CD4-positive, alpha-beta T cell treated with Interleukin-15 for 1 hour (primary cell): ENCODE results near the gene COL9A2.
A peak's percentile ranks its signal among the peaks of the same experiment; 100 is the strongest.
"Not testable (repeated sequence)": the region's sequence is repeated elsewhere in the genome, so short reads cannot be mapped to it uniquely, and the experiment has no call there.

Experiments used
- DNase-seq: peaks from one replicate; pipeline ENCODE4 v3.0.0-alpha.2; 2020

Gene COL9A2

DNA sequence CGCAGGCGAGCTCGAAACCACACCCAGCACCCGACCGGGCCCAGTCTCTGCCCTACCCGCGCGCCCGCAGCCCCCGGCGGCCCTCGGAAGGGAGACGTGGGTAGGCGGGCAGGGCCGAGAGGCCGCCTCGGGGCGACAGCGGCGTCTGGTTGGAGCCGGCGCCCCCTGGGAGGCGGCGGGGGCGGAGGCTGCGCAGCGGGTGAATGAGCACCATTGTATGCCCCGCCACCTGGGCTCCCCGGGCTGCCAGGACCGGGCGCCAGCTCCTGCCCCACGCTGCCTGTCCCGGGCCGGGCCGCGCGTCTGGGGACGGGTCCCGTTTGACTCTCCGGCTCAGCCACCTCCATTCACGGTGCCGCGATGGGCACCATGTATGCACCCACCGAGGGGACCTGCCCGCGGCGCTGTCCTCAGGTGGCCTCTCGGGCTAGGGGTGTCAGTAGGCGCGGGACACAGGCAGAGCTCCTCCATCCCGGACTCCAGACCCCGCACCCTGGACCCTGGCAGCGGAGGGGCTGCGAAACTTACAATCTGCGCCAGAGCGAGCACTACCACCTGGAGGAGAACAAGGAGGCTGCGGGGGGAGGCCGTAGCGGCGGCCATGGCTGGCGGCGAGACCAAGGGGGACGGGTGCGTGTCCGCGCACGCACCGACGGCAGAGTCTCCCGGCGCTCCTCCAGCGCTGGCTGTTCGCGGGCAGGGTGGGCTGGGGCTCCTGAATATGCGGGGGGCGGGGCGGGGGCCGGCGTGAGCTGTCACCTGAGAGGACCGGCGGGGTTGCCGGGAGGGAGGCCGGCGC is at the start of gene COL9A2:
TSS of gene COL9A2 (minus strand) at position 692 of the 799 bp plus-strand sequence. CDS start at position 603, 89 bp downstream.
- DNase-seq = peak; percentile 77

DNA sequence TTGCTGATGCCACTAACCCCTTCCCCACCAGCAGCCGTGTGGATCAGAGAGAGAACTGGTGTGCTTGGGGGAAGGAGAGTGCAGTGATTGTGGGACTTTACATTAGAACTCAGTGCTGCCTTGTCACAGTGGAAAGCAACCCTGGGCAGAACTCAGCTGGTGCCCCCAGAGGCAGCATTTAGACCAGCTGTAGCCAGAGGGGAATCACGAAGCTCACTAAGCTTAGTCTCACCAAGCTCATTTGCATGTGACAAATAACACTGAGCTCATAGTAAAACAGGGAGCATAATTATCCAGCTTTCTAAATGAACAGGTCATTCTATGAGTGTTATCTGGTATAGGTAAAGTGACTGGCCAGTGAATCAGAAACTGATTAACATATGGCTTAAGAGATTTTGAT is 46.6 kb upstream of the COL9A2 start:
- DNase-seq = peak; percentile 43

DNA sequence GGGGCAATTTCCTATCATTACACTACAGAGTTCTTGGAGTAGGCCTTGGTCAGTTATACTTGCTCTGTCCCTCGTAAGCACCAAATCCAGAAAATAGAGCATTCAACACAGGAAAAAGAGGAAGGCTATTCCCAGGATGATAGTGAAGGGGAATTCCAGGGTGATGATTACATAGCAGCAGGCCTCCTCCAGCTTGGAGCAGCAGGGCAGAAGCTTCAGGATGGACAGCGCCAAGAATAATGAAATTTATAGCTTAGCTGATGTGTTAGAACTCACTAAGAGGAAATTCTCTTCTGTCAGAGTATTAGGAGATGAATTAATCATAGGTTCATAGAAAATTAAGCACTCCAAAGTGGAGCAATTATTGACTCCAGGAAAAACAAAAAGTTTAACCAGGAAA is 45.6 kb upstream of the COL9A2 start:
- no peak for DNase-seq

DNA sequence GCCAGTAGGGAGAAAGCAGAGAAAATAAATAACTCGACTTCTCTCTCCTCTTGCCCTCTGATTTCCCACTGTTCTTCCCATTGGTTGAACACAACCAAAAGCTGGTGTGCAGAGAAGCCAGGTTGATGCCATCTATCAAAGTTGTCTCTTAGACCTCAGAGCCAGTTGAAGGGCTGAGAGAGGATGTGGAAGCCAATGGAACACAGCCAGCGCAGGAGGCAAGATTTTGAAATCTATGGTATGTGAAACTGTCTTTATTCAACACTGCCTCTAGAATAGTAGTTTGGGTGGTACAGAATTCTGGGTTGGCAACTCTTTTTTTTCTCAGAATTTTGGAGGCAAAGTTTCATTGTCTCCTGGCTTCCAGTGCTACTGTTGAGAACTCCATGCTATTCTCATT is 45.1 kb upstream of the COL9A2 start:
- DNase-seq = no peak

DNA sequence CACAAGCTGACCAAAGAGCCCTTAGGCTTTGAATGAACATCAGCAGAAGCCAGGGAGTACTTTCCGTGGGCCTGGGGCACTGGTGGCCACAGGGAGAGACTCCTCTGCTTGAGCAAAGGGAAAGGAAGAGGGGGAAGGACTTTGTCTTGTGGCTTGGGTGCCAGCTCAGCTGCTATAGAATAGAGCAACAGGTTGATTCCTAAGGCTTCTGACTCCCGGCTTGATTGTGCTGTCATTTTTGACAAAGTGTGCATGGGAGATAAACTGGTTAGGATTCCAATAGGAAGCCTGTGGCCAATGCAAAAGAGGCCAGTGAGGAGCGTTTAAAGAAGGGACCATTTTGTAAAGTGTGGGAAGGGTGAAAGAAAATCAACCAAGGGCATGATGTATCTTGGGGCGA is 44.6 kb upstream of the COL9A2 start:
- no peak for DNase-seq

DNA sequence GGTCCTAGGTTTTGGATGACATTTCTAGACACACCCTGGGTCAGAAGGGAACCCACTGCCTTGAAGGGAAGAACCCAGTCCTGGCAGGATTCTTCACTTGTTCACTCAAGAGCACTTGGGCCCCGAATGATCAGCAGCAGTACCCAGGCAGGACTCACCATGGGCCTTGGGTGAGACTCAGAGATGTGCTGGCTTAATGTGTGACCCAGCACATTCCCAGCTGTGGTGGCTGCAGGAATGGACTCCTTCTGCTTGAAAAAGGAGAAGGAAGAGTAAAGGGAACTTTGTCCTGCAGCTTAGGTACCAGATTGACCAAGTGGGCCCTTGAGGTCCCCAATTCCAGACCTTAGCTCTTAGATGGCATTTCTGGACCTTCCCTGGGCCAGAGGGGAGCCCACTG is 44.1 kb upstream of the COL9A2 start:
- DNase-seq = no peak

DNA sequence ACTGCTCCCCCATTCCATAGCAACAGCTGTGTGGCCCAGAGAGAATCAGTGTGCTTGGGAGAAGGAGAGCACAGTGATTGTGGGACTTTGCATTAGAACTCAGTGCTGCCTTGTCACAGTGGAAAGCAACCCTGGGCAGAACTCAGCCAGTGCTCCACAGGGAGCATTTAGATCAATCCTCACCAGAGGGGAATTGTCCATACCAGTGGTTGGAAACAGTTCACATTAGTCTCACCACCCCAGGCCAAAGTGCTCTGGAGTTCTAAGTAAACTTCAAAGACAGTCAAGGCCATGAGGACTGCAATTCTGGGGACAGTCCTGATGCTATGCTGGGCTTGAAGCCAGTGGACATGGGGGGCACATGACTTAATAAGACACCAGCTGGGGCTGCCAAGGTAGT is 43.5 kb upstream of the COL9A2 start:
- no peak for DNase-seq

DNA sequence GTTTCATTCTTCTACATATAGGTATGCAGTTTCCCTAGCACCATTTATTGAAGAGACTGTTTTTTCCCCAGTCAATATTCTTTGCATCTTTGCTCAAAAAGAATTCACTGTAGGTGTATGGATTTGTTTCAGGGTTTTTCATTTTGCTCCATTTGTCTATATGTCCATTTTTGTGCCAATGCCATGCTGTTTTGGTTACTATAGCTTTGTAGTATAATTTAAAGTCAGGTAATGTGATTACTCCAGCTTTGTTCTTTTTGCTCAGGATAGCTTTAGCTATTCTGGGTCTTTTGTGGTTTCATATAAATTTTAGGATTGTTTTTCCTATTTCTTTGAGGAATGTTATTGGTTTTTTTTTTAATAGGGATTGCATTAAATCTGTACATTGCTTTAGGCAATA is 40.5 kb upstream of the COL9A2 start:
- DNase-seq = no peak

DNA sequence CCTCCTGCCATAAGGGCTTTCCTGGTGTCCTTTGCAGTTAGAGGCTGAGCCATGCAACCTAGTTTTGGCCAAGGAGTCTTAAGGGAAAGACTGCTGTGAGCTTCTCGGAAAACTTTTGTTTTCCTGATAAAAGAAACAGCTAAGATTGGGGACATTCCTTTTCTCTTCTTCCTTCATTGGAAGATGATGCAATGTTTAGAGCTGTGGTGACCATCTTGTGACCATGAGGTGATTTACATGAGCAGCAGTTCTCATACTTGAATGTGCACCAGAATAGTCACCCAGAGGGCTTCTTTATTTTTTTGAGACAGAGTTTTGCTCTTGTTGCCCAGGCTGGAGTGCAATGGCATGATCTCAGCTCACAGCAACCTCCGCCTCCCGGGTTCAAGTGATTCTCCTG is 36.0 kb upstream of the COL9A2 start:
- DNase-seq = no peak

DNA sequence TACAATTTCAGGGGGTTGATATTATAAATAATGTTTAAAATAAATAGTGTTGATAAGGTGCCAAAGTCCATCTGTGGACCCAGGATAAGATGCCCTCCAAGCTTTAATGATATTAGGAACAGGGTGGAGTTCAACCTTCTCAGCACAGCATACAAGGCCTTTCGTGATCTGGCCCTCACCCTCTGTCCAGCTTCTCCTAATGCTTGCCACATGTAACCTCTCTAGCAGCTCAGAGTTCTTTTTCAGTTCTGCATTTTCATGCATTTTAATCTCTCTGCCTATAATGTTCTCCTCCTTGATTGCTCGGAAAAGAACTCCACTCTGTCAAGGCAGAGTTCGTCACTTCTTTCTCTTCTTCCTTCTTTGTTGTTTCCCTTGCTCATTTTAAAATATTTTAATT is 35.0 kb upstream of the COL9A2 start:
- peak; percentile 32 for DNase-seq

DNA sequence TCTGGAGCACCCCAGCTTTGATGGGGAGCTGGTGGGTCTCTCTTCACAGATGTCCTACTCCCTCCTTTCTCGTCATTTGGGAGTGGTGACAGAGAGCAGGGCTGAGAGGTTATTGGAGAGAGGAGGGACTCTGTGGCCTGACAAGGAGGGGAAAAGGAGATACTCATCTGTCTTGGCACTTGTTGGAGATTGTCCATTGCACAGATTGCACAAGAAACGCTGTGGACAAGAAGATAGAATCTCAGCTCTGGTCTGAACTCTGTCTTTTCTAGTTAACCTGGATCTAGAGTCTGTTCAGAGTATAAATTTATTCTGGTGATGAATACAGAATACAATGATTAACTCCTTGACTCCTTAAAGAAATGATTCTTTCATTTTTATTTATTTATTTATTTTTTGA is 34.0 kb upstream of the COL9A2 start:
- DNase-seq = no peak

DNA sequence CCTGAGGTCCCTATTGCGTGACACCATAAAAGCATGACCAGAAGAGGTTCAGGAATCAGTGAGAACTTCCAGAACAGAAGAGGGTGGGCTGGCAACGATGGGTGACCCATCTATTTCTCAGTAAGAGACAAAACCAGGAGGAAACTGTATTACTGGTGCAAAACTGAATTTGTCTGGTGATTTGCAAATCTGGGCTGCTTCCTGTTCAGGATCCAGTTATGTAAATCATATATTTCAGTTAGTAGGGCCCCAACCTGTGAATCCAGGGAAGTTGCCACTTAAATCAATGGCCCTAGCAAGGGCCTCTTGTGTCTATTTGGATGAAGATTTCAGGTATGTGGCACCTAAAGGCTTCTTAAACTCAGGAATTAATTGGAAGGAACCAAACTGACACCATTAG is 33.3 kb upstream of the COL9A2 start:
- no peak for DNase-seq

DNA sequence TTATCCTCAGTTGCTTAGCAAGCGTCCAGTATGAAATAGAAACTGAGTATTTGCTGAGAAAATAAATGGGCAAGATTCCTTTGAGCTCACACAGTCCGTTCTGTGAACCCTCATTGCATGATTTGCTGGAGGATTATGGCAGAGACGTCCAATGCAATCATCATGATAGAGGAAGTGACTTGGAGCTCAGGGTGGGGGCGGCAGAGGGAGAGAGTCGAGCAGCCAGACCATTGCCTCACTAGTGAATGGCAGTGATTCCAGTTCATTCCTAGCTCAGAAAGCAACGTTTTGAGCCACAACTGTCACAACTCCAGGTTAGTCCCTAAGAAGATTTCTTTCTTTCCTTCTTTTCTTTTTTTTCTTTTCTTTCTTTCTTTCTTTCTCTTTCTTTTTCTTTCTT is 27.5 kb upstream of the COL9A2 start:
- peak; percentile 58 for DNase-seq

DNA sequence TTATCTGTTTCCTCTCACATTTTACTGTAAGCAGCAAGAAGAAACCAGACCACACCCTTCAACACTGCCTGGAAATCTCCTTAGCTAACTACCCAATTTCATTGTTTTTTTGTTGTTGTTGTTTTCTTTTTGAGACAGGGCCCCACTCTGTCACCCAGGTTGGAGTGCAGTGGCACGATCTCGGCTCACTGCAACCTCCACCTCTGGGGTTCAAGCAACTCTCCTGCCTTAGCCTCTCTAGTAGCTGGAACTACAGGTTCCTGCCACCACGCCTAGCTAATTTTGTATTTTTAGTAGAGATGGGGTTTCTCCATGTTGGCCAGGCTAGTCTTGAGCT is 25.3 kb upstream of the COL9A2 start:
- DNase-seq = not testable (repeated sequence)

DNA sequence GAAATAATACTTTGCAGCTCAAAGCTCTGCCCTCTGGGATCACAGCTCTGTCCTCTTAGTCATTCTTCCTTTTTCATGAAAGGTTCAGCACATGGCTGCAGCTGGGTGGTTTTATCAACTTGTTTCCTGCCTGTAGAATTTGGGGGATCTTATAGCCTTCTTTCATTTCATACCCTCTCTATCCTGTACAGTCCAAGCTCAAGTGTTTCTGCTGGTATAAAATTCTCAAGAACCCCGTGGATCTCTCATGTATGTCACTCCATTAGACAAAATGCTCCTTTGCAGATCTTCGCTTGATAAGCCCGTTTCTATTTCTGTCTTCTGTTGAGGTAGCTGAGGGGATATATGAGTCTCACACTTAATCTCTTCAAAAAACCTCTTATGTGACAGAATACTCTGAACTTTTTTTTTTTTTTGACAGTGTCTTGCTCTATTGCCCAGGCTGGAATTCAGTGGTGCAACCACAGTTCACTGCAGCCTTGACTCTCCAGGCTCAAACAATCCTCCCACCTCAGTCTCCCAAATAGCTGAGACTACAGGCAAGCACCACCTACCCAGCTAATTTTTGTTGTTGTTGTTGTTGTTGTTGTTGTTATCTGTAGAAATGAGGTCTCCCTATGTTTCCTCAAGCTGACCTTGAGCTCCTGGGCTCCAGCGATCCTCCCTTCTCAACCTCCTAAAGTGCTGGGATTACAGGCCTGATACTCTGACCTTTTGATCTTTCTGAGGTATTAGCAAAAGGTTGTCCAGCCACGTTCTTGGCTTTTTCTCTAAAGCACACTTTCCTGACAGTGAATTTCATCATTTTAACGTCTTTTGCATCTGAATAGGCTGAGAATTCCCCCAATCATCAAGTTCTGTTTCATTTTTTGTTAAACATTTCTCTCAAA is 24.6 kb upstream of the COL9A2 start:
- no peak for DNase-seq

DNA sequence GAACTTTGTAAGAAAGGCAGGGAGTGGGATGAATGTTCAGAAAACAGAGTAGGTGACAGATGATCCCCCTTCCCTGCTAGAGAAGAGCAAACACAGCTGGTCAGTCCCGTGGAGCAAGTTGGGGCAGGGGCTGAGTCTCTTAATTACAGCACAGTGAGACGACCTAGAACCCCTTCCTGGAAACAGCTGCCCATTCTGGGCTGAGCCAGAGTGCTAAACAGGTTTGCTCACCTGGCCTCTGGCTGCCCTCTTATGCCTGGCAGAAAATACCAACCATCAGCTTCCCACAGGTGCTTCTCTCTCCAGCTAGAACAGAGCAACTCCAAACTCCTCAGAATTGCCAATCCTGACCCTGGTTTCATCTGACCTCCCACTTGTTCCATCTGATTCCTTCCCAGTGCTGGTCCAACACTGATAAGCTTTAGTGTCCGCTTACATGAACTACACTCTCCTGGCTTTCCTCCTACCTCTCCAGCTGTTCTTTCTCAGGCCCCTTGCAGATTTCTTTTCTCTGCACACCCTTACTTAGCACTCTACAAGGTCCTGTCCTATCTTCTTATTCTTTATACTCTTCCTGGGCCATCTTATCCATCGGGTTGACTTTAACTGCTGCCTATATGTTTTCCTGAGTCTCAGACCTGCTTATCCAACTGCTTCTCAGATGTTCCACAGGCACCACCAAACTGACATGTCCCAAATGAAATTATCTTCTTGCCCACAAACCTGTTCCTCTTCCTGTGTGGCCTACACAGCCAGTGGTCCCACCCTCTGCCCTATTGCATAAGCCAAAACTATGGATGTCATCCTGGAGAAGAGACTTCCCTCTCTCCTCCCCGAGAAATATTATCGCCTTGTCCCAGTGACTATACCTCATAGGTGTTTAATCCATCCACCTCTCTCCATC is 22.6 kb upstream of the COL9A2 start:
- DNase-seq = no peak

DNA sequence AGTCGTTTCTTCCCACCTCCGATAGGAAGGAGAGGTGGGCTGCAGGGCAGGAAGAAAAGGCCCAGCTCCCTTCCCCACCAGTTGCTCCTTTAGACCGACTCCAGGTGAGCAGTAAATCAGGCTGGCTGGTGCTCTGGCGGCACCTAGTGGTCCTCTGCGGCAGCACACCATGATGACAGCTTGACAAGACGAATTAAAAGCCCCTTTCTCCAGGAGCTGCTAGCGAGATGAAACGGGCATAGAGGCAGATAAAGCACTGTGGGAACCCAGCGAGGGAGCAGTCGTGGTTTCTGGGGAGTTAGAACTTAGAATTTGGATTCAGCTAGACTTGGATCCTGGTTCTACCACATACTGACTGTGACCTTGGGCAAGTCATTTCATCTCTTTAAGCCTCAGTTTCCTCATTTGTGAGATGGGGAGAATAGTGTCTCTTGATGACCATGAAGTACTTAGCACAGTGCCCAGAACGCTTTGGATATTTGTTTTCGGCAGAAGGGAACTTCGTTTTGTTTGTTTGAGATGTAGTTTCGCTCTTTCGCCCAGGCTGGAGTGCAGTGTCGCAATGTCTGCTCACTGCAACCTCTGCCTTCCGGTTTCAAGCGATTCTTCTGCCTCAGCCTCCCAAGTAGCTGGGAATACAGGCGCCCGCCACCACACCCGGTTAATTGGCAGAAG is 21.8 kb upstream of the COL9A2 start:
- peak; percentile 90 for DNase-seq

DNA sequence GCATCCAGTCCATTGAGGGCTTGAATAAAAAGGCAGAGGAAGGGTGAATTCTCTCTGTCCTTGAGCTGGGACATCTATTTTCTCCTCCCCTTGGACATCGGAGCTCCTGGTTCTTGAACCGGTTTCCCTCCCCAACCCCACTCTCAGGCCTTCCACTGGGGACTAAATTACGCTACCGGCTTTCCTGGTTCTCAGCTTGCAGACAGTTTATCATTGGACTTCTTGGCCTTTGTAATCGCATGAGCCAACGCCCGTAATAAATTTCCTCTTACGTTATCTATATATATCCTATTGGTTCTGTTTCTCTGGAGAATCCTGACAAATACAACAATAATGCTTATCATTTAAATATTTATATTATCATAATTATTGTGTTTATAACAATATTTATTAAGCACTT is 20.4 kb upstream of the COL9A2 start:
- no peak for DNase-seq

DNA sequence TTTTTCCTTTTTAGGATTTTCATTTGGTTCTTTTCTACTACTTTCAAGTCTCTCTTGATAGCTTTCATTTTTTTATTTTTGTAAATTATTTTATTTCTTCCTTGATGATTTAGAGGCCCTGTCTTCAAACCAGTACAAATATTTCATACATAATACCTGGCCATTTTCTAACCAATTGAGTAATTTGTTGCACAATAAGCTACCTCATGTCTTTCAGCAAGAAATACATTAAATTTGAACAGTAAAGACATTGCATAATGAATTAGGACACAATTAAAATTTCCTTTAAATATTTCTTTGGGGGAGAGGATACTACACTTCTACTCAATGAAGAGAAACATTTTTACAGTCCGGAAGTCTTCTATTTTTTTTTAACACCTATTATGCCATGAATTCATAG is 15.6 kb upstream of the COL9A2 start:
- DNase-seq = no peak

DNA sequence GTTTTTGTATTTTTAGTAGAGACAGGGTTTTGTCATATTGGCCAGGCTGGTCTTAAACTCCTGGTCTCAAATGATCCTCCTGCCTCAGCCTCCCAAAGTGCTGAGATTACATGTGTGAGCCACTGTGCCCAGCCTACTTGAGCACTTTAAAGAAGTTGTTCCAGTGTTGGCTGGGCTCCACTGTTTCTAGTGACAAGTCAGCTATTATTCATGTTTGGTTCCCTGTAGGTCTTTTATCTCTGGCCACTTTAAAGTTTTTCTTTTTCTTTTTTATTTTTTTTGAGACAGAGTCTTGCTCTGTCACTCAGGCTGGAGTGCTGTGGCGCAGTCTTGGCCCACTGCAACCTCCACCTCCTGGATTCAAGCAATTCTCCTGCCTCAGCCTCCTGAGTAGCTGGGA is 14.3 kb upstream of the COL9A2 start:
- DNase-seq = not testable (repeated sequence)

DNA sequence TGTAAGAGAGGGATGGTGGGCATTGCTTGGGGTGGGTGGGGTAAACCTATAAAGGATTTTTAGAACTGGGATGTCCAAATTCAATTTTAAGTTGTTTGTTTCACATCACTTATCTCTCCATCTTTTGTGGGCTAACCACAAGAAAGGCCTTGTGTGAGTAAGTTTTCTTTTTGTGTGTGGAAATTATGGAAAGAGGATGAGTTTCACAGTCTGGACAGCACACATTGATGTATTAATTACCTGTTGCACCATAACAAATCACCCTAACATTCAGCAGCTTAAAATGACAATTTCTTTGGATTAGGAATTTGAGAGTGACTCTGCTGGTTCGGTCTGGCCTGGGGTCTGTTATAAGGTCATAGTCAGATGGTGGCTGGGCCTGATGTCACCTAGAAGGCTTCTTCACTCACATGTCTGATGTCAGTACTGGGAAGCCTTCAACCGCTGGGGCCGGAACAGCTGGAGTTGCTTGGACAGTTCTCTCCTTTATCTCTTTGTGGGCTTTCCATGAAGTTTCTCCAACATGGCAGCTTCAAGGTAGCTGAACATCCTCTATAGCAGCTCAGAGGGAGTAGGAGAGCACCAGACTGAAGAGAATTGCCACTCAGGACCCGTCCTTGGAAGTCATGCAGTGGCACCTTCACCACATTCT is 2.0 kb upstream of the COL9A2 start:
- DNase-seq = no peak

DNA sequence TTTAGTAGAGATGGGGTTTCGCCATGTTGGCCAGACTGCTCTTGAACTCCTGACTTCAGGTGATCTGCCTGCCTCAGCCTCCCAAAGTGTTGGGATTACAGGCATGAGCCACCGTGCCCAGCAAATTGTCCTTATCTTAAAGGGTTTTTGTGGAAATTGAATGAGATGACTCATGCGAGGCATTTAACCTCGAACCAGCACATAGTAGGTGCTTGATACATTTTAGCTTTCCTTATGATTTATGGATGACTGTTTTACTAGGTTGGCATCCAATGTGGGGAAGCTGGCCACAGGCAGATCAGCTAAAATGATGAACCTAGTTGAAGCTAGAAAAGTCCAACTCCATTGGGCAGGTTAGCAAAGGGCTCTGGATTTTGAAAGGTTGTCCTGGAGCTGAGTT is 1.4 kb upstream of the COL9A2 start:
- no peak for DNase-seq
